ENCODE results near the gene LINGO1. TPM values are rescaled to one million over a fixed set of nuclear protein-coding genes. Genes with fewer than 3 reads are reported as not detected.
A peak's percentile ranks its signal among the peaks of the same experiment; 100 is the strongest.

Gene LINGO1
- total and polyA plus RNA-seq, 9 donors, result 0.36 to 4.5 (median 1.3) TPM

- intact Hi-C loops (cut with DNase I), result no loop called here
- DNase-seq, result no peak
- Histone ChIP-seq H3K4me1 (ENCODE audit: insufficient read depth) (no peaks in the 10 kb centered on the region), H3K4me3 (no peak overlapping the region), H3K9me3 (no peaks in the 10 kb centered on the region), H3K36me3 (no peaks in the 10 kb centered on the region), H3K27ac (no peak overlapping the region), H3K27me3 (no peaks in the 10 kb centered on the region)
- no peak for TF ChIP-seq POLR2A (IDR thresholded peaks at IDR 0.05)
- TF ChIP-seq EP300 (IDR thresholded peaks at IDR 0.05), result no peak
- no peak for TF ChIP-seq CTCF (IDR thresholded peaks at IDR 0.05)
- WGBS, 3 donors, result 77 to 84% (median 83%) methylated on average over 6 of the region's 6 CpGs
Observed at GRCh38 chr15:77608774-77609173, 23.9 kb downstream of the LINGO1 start.

- H3K27me3 ChIP-seq, result no peaks in the 10 kb centered on the region
- DNase-seq, result no peak
- WGBS, 3 donors, result 79 to 91% (median 90%) methylated on average over 5 of the region's 5 CpGs
- H3K36me3 ChIP-seq, result no peaks in the 10 kb centered on the region
- TF ChIP-seq EP300 (IDR thresholded peaks at IDR 0.05) (no peak), CTCF (IDR thresholded peaks at IDR 0.05) (no peak), POLR2A (IDR thresholded peaks at IDR 0.05) (no peak)
- no peaks in the 10 kb centered on the region for H3K9me3 ChIP-seq
- H3K27ac ChIP-seq, result no peak overlapping the region
- H3K4me3 ChIP-seq, result no peak overlapping the region
- intact Hi-C loops (cut with DNase I), result no loop called here
- no peaks in the 10 kb centered on the region for H3K4me1 ChIP-seq (ENCODE audit: insufficient read depth)
Observed at GRCh38 chr15:77607894-77608261, 24.8 kb downstream of the LINGO1 start.

GRCh38 chr15:77607111-77607893, 25.4 kb downstream of the LINGO1 start:
- peak in 1 of 5 donors; percentile 25 for DNase-seq
- H3K27me3 ChIP-seq, result no peaks in the 10 kb centered on the region
- H3K4me1 ChIP-seq (ENCODE audit: insufficient read depth), result no peaks in the 10 kb centered on the region
- no peak overlapping the region for H3K27ac ChIP-seq
- no peaks in the 10 kb centered on the region for H3K36me3 ChIP-seq
- no peaks in the 10 kb centered on the region for H3K9me3 ChIP-seq
- intact Hi-C loops (cut with DNase I), result no loop called here
- no peak overlapping the region for H3K4me3 ChIP-seq
- WGBS, 3 donors, result 60 to 65% (median 60%) methylated on average over 17 of the region's 17 CpGs
- no peak for TF ChIP-seq POLR2A (IDR thresholded peaks at IDR 0.05)
- TF ChIP-seq CTCF (IDR thresholded peaks at IDR 0.05), result no peak
- TF ChIP-seq EP300 (IDR thresholded peaks at IDR 0.05), result no peak

- no peaks in the 10 kb centered on the region for H3K36me3 ChIP-seq
- intact Hi-C loops (cut with DNase I), result no loop called here
- no peaks in the 10 kb centered on the region for H3K27me3 ChIP-seq
- 69 to 74% (median 70%) methylated on average over 15 to 16 of the region's 16 CpGs for WGBS, 3 donors
- no peak for DNase-seq
- no peak overlapping the region for H3K4me3 ChIP-seq
- TF ChIP-seq POLR2A (IDR thresholded peaks at IDR 0.05), result no peak
- no peak for TF ChIP-seq EP300 (IDR thresholded peaks at IDR 0.05)
- TF ChIP-seq CTCF (IDR thresholded peaks at IDR 0.05), result no peak
- no peaks in the 10 kb centered on the region for H3K4me1 ChIP-seq (ENCODE audit: insufficient read depth)
- H3K27ac ChIP-seq, result no peak overlapping the region
- no peaks in the 10 kb centered on the region for H3K9me3 ChIP-seq
Observed at GRCh38 chr15:77606142-77607034, 26.3 kb downstream of the LINGO1 start.

Data from ovary (tissue), 9 donors.